Left lung (tissue), 10 donors: ENCODE results near the gene KCNK16. TPM values are rescaled to one million over a fixed set of nuclear protein-coding genes. Genes with fewer than 3 reads are reported as not detected.

Experiments used
- ATAC-seq: fragments of 200-7000 bp; cut with Tn5 transposase; one replicate; pipeline ENCODE4 v1.9.1; 2020; ENCODE audit warnings: moderate library complexity
- DNase-seq, 4 donors: peaks; one replicate each; pipeline ENCODE4 v3.0.0-alpha.2; 2013 to 2020
- H3K27ac ChIP-seq, 2 donors: fragments of 200-600 bp; sonication (generic) in 1 of 2; one replicate each; pipeline versions ENCODE4 v1.5.0 to v1.8.0; 2020 to 2021
- H3K27me3 ChIP-seq, 2 donors: fragments of 200-600 bp; sonication (generic) in 1 of 2; one replicate each; pipeline versions ENCODE4 v1.5.0 to v1.8.0; 2020 to 2021
- H3K36me3 ChIP-seq, 2 donors: fragments of 200-600 bp; sonication (generic) in 1 of 2; one replicate each; pipeline versions ENCODE4 v1.5.0 to v1.8.0; 2020 to 2021
- H3K4me1 ChIP-seq, 2 donors: fragments of 200-600 bp; one replicate each; pipeline ENCODE4 v1.8.0; 2021
- H3K4me3 ChIP-seq, 2 donors: fragments of 200-600 bp; sonication (generic) in 1 of 2; one replicate each; pipeline versions ENCODE4 v1.5.0 to v1.8.0; 2020 to 2021; ENCODE audit warnings: mild to moderate bottlenecking in 1 of 2
- H3K9me3 ChIP-seq, 2 donors: fragments of 200-600 bp; sonication (generic) in 1 of 2; one replicate each; pipeline versions ENCODE4 v1.5.0 to v1.8.0; 2020 to 2021
- CTCF ChIP-seq, 2 donors: fragments of 200-600 bp; sonication (generic) in 1 of 2; IDR thresholded peaks; one replicate each; pipeline versions ENCODE4 v1.5.0 to v1.8.0; 2021; ENCODE audit warnings: antibody characterized with exemption in 2 of 2
- intact Hi-C, 2 donors: fragments of 100-400 bp; cut with DNase I; formaldehyde crosslinking; loops; one replicate each; pipeline versions ENCODE4 v1.11.2 to v1.14.2; 2022
- polyA plus RNA-seq, 6 donors: library from polyadenylated mRNA; unstranded; fragments of 120-200 nt; gene quantifications; one replicate each; pipeline ENCODE4 v1.2.1, GENCODE V29; 2013; ENCODE audit not compliant: insufficient read length in 6 of 6
- total RNA-seq, 2 donors: library from RNA; stranded (reverse); fragmentation: NEBNext Ultra II Directional; extraction: Animal tissue kit (Norgen Biotek cat#: 25700); gene quantifications; one replicate each; pipeline ENCODE4 v1.2.1, GENCODE V29; 2021
- donor health status: DM: no; HTN: yes; CAD: no.
- donor health status: DM: no; HTN: no; CAD: no.

KCNK16 gene
- total and polyA plus RNA-seq, 8 donors: 0.21 to 0.85 (median 0.32) TPM; not detected in 2

GRCh38 chr6:39365281-39366074, 43.0 kb upstream of the KCNK16 start:
- Histone ChIP-seq H3K27me3 (no peaks in the 10 kb centered on the region), H3K27ac (no peak overlapping the region), H3K36me3 (no peaks in the 10 kb centered on the region), H3K9me3 (no peaks in the 10 kb centered on the region), H3K4me1 (peaks cover 0 to 5% of the 10 kb centered on the region in 2 donors), H3K4me3 (no peak overlapping the region)
- DNase-seq (no peak), ATAC-seq (no peak)
- intact Hi-C loops: loop anchor here in 1 of 2 donors (10.0 kb wide), 1 partner anchor 519 kb away; no protein-coding TSS in a partner anchor
- TF ChIP-seq CTCF (IDR thresholded peaks at IDR 0.05): no peak

DNA sequence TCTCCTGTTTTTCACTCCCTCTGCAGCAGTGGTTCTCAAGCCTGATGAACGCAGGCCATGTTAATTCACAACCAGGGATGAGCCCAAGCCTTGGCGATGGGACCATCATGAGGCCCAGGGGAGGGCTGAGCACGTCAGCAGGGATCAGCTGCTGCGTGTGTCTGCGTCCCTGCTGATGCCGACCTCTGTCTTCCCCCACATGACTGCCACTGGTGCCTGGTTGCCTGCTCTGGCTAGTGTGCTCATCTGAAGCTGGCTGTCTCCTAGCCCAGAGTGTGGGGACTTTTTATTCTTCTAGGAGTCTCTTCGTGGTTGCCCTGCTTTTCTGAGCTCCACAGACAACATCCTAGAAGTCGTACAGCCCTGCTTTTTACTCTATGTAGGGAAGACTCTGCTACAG, 40.8 kb upstream of the KCNK16 start:
- H3K27ac ChIP-seq: no peak overlapping the region
- no peaks in the 10 kb centered on the region for H3K27me3 ChIP-seq
- intact Hi-C loops: loop anchor here in 1 of 2 donors (10.0 kb wide), 1 partner anchor 522 kb away; no protein-coding TSS in a partner anchor
- ATAC-seq (no peak), DNase-seq (no peak)
- TF ChIP-seq CTCF (IDR thresholded peaks at IDR 0.05): no peak
- peaks cover 0 to 5% of the 10 kb centered on the region in 2 donors for H3K4me1 ChIP-seq
- no peaks in the 10 kb centered on the region for H3K9me3 ChIP-seq
- no peak overlapping the region for H3K4me3 ChIP-seq
- H3K36me3 ChIP-seq: no peaks in the 10 kb centered on the region

DNA sequence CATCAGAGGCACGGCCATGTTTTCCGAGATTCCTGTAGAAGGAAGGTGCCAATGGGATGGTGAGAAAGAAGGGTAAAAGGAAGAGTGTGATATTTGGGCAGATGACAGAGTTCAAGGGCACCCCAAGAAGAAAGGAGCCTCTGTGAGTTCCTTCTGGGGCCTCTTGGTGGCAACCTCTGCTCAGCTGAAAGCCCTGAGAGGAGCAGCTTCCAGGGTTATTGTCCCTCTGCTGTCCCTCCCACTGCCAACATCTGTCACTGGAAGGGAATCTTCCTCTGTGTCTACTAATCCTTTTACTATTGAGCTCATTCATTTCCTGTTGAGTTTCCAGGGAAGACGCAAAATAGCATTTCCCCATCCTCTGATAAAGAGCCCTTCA, 40.0 kb upstream of the KCNK16 start:
- H3K27ac ChIP-seq: no peak overlapping the region
- no peak for TF ChIP-seq CTCF (IDR thresholded peaks at IDR 0.05)
- no peak for DNase-seq
- peaks cover 0 to 5% of the 10 kb centered on the region in 2 donors for H3K4me1 ChIP-seq
- H3K4me3 ChIP-seq: no peak overlapping the region
- ATAC-seq: peak; percentile 13
- H3K9me3 ChIP-seq: no peaks in the 10 kb centered on the region
- intact Hi-C loops: loop anchor here in 1 of 2 donors (10.0 kb wide), 1 partner anchor 522 kb away; no protein-coding TSS in a partner anchor
- H3K36me3 ChIP-seq: no peaks in the 10 kb centered on the region
- H3K27me3 ChIP-seq: no peaks in the 10 kb centered on the region

- DNase-seq (peak in 3 of 4 donors; percentile 58 to 81 (median 75)), ATAC-seq (peak; percentile 93)
These were observed 39.4 kb upstream of the KCNK16 start for GRCh38 chr6:39361657-39362486.

More at GRCh38 chr6:39361657-39362486, 39.4 kb upstream of the KCNK16 start:
- no peaks in the 10 kb centered on the region for H3K9me3 ChIP-seq
- no peaks in the 10 kb centered on the region for H3K36me3 ChIP-seq
- TF ChIP-seq CTCF (IDR thresholded peaks at IDR 0.05): peak; percentile 69 to 73
- H3K4me1 ChIP-seq: peaks cover 0 to 5% of the 10 kb centered on the region in 2 donors
- intact Hi-C loops: loop anchor here in 1 of 2 donors (10.0 kb wide), 1 partner anchor 523 kb away; no protein-coding TSS in a partner anchor
- no peak overlapping the region for H3K27ac ChIP-seq
- H3K27me3 ChIP-seq: no peaks in the 10 kb centered on the region
- H3K4me3 ChIP-seq: no peak overlapping the region
